ENCODE measurements around the gene PLA2G12A. TPM values are rescaled to one million over a fixed set of nuclear protein-coding genes. Genes with fewer than 3 reads are reported as not detected.
A peak's percentile ranks its signal among the peaks of the same experiment; 100 is the strongest.

The PLA2G12A gene
- polyA plus RNA-seq, 1 of the 3 experiments (the other 2 are of a cell fraction) = 7.9 TPM

DNA sequence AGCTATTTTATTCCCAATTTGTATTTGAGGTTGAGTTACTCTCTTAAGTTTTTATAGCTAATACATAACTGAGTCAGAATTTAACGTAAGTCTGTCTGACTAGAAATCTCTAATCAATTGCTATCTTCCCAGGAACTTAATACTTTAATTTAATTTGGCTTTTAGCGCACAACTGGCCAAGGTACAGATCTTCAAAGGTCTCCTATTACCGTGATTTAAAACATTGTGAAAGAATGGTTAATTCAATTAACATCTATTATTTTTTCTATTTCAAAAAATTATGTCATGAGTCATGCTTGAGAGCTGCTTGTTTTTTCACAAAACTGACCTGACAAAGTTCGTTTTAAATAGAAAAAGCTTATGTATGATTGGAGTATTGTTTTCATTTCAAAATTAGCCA is 22.0 kb upstream of the PLA2G12A start:
- TF ChIP-seq, protein P1, sequence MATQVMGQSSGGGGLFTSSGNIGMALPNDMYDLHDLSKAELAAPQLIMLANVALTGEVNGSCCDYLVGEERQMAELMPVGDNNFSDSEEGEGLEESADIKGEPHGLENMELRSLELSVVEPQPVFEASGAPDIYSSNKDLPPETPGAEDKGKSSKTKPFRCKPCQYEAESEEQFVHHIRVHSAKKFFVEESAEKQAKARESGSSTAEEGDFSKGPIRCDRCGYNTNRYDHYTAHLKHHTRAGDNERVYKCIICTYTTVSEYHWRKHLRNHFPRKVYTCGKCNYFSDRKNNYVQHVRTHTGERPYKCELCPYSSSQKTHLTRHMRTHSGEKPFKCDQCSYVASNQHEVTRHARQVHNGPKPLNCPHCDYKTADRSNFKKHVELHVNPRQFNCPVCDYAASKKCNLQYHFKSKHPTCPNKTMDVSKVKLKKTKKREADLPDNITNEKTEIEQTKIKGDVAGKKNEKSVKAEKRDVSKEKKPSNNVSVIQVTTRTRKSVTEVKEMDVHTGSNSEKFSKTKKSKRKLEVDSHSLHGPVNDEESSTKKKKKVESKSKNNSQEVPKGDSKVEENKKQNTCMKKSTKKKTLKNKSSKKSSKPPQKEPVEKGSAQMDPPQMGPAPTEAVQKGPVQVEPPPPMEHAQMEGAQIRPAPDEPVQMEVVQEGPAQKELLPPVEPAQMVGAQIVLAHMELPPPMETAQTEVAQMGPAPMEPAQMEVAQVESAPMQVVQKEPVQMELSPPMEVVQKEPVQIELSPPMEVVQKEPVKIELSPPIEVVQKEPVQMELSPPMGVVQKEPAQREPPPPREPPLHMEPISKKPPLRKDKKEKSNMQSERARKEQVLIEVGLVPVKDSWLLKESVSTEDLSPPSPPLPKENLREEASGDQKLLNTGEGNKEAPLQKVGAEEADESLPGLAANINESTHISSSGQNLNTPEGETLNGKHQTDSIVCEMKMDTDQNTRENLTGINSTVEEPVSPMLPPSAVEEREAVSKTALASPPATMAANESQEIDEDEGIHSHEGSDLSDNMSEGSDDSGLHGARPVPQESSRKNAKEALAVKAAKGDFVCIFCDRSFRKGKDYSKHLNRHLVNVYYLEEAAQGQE (IDR thresholded peaks at IDR 0.05; ENCODE audit: low read depth, low read length) = no peak
- TF ChIP-seq EZH2phosphoT487 (IDR thresholded peaks at IDR 0.05; ENCODE audit: borderline replicate concordance, low read depth) = no peak
- TF ChIP-seq, protein P2, sequence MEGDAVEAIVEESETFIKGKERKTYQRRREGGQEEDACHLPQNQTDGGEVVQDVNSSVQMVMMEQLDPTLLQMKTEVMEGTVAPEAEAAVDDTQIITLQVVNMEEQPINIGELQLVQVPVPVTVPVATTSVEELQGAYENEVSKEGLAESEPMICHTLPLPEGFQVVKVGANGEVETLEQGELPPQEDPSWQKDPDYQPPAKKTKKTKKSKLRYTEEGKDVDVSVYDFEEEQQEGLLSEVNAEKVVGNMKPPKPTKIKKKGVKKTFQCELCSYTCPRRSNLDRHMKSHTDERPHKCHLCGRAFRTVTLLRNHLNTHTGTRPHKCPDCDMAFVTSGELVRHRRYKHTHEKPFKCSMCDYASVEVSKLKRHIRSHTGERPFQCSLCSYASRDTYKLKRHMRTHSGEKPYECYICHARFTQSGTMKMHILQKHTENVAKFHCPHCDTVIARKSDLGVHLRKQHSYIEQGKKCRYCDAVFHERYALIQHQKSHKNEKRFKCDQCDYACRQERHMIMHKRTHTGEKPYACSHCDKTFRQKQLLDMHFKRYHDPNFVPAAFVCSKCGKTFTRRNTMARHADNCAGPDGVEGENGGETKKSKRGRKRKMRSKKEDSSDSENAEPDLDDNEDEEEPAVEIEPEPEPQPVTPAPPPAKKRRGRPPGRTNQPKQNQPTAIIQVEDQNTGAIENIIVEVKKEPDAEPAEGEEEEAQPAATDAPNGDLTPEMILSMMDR (IDR thresholded peaks at IDR 0.05) = no peak
- no peak for TF ChIP-seq MEF2A (IDR thresholded peaks at IDR 0.05; ENCODE audit: borderline replicate concordance, low read depth)
- TF ChIP-seq RAD21 (IDR thresholded peaks at IDR 0.05; ENCODE audit: low read length) = no peak
- TF ChIP-seq, protein P3, sequence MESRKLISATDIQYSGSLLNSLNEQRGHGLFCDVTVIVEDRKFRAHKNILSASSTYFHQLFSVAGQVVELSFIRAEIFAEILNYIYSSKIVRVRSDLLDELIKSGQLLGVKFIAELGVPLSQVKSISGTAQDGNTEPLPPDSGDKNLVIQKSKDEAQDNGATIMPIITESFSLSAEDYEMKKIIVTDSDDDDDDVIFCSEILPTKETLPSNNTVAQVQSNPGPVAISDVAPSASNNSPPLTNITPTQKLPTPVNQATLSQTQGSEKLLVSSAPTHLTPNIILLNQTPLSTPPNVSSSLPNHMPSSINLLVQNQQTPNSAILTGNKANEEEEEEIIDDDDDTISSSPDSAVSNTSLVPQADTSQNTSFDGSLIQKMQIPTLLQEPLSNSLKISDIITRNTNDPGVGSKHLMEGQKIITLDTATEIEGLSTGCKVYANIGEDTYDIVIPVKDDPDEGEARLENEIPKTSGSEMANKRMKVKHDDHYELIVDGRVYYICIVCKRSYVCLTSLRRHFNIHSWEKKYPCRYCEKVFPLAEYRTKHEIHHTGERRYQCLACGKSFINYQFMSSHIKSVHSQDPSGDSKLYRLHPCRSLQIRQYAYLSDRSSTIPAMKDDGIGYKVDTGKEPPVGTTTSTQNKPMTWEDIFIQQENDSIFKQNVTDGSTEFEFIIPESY (IDR thresholded peaks at IDR 0.05; ENCODE audit: borderline replicate concordance, low read depth) = no peak
- TF ChIP-seq, protein P4, sequence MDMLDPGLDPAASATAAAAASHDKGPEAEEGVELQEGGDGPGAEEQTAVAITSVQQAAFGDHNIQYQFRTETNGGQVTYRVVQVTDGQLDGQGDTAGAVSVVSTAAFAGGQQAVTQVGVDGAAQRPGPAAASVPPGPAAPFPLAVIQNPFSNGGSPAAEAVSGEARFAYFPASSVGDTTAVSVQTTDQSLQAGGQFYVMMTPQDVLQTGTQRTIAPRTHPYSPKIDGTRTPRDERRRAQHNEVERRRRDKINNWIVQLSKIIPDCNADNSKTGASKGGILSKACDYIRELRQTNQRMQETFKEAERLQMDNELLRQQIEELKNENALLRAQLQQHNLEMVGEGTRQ (IDR thresholded peaks at IDR 0.05; ENCODE audit: borderline replicate concordance, low read depth, low read length) = no peak
- TF ChIP-seq FOSL2 (IDR thresholded peaks at IDR 0.05; ENCODE audit: borderline replicate concordance, low read depth) = no peak
- TF ChIP-seq GABPA (IDR thresholded peaks at IDR 0.05; ENCODE audit: low read depth) = no peak
- TF ChIP-seq FOXJ3 (CRISPR knock-in tag; IDR thresholded peaks at IDR 0.05) = no peak
- TF ChIP-seq JUND (IDR thresholded peaks at IDR 0.05) = no peak
- no peak for TF ChIP-seq ELF1 (IDR thresholded peaks at IDR 0.05)
- no peak for TF ChIP-seq RCOR1 (IDR thresholded peaks at IDR 0.05; ENCODE audit: low read length)
- TF ChIP-seq MXI1 (IDR thresholded peaks at IDR 0.05; ENCODE audit: low read depth, low read length) = no peak
- no peak for TF ChIP-seq GATA2 (CRISPR knock-in tag; IDR thresholded peaks at IDR 0.05)
- TF ChIP-seq CHD2 (IDR thresholded peaks at IDR 0.05; ENCODE audit: low read length, partially characterized antibody) = no peak
- TF ChIP-seq EP300 (IDR thresholded peaks at IDR 0.05; ENCODE audit: borderline replicate concordance in 1 of 2, low read depth in 1 of 2, low read length in 1 of 2) = no peak
- Histone ChIP-seq H3K27ac (ENCODE audit: low read depth in 2 of 2, low read length in 1 of 2) (no peak overlapping the region), H3K79me2 (ENCODE audit: insufficient read depth) (no peaks in the 10 kb centered on the region), H4K20me1 (ENCODE audit: insufficient read depth) (no peaks in the 10 kb centered on the region), H3K36me3 (replicated peaks in 1 of 2; ENCODE audit: control insufficient read depth in 1 of 2, insufficient read depth in 2 of 2, low read length in 1 of 2) (no peaks in the 10 kb centered on the region), H3K9ac (no peak overlapping the region), H2AFZ (ENCODE audit: low read depth) (peak overlapping the region; percentile 30; the same call in 1 of the 2 replicates), H3K9me3 (no peaks in the 10 kb centered on the region), H3K27me3 (ENCODE audit: insufficient read depth) (no peaks in the 10 kb centered on the region), H3K4me2 (no peak overlapping the region), H3F3A (replicated peaks; ENCODE audit: insufficient read depth) (peaks cover 7% of the 10 kb centered on the region), H3K9me2 (no peaks in the 10 kb centered on the region), H3K4me3 (ENCODE audit: low read depth in 2 of 2, low read length in 1 of 2) (no peak overlapping the region), H3K4me1 (ENCODE audit: control insufficient read depth in 1 of 2, insufficient read depth in 2 of 2, low read depth in 1 of 2, low read length in 1 of 2) (no peaks in the 10 kb centered on the region)
- 31% methylated on average over 4 of the region's 4 CpGs for WGBS (ENCODE audit: low lambda C conversion rate)
- CTCF ChIA-PET = interaction anchor here (1.3 kb wide), 1 partner anchor 318 kb away, joined by 4 read pairs; the partner anchor contains the start of gene SEC24B
- POLR2A ChIA-PET = no interaction called here
- no peak for DNase-seq

Measured in SK-N-SH (cell line).